Cardiac muscle cell (in vitro differentiated cells and primary cell): ENCODE results near the gene ZDHHC9. TPM values are rescaled to one million over a fixed set of nuclear protein-coding genes. Genes with fewer than 3 reads are reported as not detected.

Experiments used
- DNase-seq, 2 donors: peaks; one replicate each; pipeline versions ENCODE4 v3.0.0 to v3.0.0-alpha.2; 2010 to 2017; ENCODE audit warnings: low read depth in 1 of 2, low spot score in 1 of 2
- H3K27ac ChIP-seq: fragments of 200-600 bp; sonication (generic); 2 replicates; pipeline ENCODE4 v1.5.1; 2016
- H3K27me3 ChIP-seq: fragments of 200-600 bp; sonication (generic); 2 replicates; pipeline ENCODE4 v1.6.0; 2016; ENCODE audit warnings: control low read depth
- H3K36me3 ChIP-seq: fragments of 200-600 bp; sonication (generic); 2 replicates; pipeline ENCODE4 v1.5.1; 2016; ENCODE audit warnings: control low read depth
- H3K4me1 ChIP-seq: fragments of 200-600 bp; sonication (generic); 2 replicates; pipeline ENCODE4 v1.8.1; 2017; ENCODE audit warnings: low read depth, mild to moderate bottlenecking, mixed run types
- H3K4me3 ChIP-seq: fragments of 200-600 bp; sonication (generic); 2 replicates; pipeline ENCODE4 v1.5.1; 2016; ENCODE audit warnings: mild to moderate bottlenecking
- H3K9me3 ChIP-seq: fragments of 200-600 bp; sonication (generic); 2 replicates; pipeline ENCODE4 v1.5.1; 2017; ENCODE audit warnings: low read depth, mild to moderate bottlenecking, control low read depth
- polyA plus RNA-seq: library from polyadenylated mRNA; unstranded; fragments of >200 nt; fragmentation: Nextera tagmentation; extraction: Ambion mirVana; gene quantifications from 2 replicates; pipeline ENCODE4 v1.2.1, GENCODE V29; 2016
- total RNA-seq: library from RNA; depleted of rRNA; stranded (reverse); fragments of >200 nt; gene quantifications from 2 replicates; pipeline ENCODE4 v1.2.3, GENCODE V29; 2016
- TF ChIP-seq, protein P1 (sequence below): IDR thresholded peaks from 2 replicates; pipeline ENCODE4 v1.5.1; 2012; ENCODE audit warnings: low read depth, mild to moderate bottlenecking, low read length

The ZDHHC9 gene
- total and polyA plus RNA-seq, 2 experiments from 2014 or later = 9.9 to 15.5 TPM

DNA sequence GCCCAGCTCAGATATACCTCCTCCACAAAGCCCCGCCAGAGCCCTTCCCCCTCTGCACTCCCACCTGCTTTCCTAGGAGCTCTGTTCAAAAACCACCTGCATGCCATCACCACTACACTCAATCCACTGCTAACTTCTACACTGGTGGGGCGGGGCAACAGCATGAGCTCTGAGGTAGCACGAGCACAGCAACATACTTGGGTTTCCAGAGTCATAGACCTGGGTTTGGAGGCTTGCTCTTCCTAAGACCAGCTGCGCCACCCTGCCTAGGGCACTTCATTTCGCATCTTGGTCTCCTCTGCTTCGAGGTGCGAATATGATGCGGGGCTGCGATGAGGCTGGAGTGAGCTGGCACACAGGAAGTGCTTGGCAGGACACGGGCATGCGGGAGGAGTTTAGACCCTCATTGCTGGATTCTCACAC, 60.4 kb downstream of the ZDHHC9 start:
- no peaks in the 10 kb centered on the region for H3K4me1 ChIP-seq
- no peak overlapping the region for H3K27ac ChIP-seq
- H3K9me3 ChIP-seq = no peaks in the 10 kb centered on the region
- H3K27me3 ChIP-seq = no peaks in the 10 kb centered on the region
- no peaks in the 10 kb centered on the region for H3K36me3 ChIP-seq
- no peak for DNase-seq
- TF ChIP-seq, protein P1, sequence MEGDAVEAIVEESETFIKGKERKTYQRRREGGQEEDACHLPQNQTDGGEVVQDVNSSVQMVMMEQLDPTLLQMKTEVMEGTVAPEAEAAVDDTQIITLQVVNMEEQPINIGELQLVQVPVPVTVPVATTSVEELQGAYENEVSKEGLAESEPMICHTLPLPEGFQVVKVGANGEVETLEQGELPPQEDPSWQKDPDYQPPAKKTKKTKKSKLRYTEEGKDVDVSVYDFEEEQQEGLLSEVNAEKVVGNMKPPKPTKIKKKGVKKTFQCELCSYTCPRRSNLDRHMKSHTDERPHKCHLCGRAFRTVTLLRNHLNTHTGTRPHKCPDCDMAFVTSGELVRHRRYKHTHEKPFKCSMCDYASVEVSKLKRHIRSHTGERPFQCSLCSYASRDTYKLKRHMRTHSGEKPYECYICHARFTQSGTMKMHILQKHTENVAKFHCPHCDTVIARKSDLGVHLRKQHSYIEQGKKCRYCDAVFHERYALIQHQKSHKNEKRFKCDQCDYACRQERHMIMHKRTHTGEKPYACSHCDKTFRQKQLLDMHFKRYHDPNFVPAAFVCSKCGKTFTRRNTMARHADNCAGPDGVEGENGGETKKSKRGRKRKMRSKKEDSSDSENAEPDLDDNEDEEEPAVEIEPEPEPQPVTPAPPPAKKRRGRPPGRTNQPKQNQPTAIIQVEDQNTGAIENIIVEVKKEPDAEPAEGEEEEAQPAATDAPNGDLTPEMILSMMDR = no peak
- no peak overlapping the region for H3K4me3 ChIP-seq

DNA sequence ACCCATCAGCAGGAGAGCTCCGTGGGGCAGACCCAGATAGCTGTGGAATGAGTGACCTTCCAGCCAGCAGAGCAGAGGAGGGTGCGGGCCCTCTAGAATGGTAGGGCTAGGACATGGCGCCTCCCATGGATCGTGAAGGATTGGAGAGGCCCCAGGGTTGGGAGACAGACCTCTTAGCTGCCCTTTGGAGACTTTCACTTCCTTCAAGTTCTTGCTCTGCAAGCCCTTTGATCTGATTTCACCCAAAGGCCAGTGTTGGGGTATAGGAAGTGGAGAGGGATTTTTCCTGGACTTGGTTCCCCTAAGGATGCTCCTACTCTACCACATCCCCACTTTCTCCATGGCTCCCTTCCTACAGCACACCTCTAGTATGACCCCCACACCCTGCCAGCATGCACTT, 61.0 kb downstream of the ZDHHC9 start:
- no peak for DNase-seq
- Histone ChIP-seq H3K27ac (no peak overlapping the region), H3K4me3 (no peak overlapping the region), H3K27me3 (no peaks in the 10 kb centered on the region), H3K9me3 (no peaks in the 10 kb centered on the region), H3K36me3 (no peaks in the 10 kb centered on the region), H3K4me1 (no peaks in the 10 kb centered on the region)
- TF ChIP-seq, protein P1 = no peak

DNA sequence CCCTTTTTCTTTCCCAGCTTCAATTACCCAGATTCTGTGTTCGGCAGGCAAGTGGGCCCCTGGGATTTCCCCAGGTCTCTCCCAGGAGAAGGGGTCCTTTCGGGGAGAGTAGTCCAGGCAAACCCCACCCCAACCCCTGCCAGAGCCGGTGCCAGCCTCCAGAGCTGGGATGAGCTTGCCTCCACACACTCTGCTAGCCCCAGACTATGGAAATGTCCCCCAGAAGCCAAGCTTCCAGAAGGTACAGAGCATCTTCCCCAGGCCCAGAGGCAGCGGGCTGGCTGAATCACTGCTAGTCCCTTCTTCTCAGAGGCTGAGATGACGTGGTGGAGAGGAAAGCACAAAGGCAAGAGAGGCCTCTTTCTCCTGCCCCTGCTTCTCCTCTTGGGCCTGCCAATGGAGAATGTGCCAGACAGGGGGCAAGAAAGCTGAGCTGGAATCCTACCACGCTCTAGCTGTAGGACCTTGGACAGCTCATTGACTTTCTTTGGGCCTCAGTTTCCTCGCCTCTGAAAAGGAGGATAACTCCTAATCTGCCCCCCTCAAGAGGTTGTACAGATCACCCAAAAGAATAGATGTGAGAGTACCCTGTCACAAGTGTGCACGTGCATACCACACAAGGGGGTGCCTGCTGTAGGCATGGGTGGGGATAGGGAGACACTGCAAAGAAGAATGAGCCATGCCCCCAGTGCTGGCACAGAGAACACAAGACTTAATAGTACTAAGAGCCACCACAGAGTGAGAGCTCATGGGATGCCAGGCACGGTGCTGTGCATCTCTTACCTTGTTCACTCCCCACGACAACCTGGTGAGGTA, 61.8 kb downstream of the ZDHHC9 start:
- no peak for DNase-seq
- H3K27me3 ChIP-seq = no peaks in the 10 kb centered on the region
- no peaks in the 10 kb centered on the region for H3K4me1 ChIP-seq
- no peak overlapping the region for H3K4me3 ChIP-seq
- no peaks in the 10 kb centered on the region for H3K36me3 ChIP-seq
- H3K9me3 ChIP-seq = no peaks in the 10 kb centered on the region
- TF ChIP-seq, protein P1 = no peak
- no peak overlapping the region for H3K27ac ChIP-seq

DNA sequence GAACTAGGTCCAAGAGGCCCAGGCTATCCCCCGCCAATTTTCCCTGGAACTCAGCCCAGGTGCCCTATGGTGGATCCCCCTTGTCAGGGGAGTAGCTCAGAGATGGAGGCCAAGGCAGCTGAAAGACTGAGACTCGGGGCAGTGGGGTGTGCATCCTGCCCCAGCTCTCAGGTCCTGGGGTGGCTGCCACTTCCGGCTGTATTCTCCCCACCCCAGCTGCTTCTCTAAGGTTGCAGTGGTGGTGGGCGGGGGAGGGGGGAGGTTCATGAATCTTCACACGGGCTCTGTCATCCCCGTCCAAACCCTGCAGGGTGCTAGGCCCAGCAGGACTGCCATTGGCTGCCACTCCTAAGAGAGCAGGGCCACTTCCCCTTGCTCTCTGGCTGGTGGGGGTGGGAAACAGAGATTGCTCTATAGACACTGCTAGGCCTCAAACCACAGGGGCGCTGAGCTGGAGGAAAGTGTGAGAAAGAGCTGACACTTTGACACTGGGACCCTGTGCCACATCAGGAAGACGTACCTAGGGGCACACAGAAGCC, 62.5 kb downstream of the ZDHHC9 start:
- Histone ChIP-seq H3K36me3 (no peaks in the 10 kb centered on the region), H3K9me3 (no peaks in the 10 kb centered on the region), H3K4me1 (no peaks in the 10 kb centered on the region), H3K27me3 (no peaks in the 10 kb centered on the region), H3K27ac (no peak overlapping the region), H3K4me3 (no peak overlapping the region)
- TF ChIP-seq, protein P1 = no peak
- no peak for DNase-seq

DNA sequence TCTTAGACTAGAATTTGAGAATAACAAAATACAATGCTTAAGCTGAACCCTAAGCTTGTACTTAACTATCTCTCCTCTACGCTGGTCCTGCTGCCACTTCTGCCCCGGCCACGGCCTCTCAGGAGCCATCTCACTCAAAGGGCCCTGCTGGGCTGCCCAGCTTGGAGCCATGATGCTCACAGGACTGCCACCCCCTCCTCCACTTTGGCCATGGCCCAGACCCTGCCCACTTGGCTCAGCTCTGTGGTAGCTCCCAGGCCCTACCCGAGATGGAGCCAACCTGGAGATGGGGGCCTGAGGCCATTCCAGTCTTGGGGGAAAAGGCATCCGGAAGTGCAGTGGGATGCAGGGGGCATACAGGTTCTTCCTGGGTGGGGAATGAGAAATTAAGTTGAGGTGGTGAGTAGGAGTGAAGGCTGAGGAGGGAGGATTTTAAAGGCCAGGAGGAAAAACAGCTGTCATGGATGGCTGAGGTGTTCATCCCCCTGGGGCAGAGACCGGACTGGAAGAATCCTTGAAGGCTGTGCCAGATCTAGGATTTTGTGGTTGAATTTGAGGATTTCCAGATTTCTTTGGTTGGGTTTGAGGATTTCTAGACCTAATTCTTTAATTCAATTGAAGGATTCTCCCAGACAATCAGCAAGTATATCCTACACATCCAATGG, 63.1 kb downstream of the ZDHHC9 start:
- H3K27ac ChIP-seq = no peak overlapping the region
- no peak overlapping the region for H3K4me3 ChIP-seq
- H3K36me3 ChIP-seq = no peaks in the 10 kb centered on the region
- H3K4me1 ChIP-seq = no peaks in the 10 kb centered on the region
- no peak for DNase-seq
- TF ChIP-seq, protein P1 = no peak
- no peaks in the 10 kb centered on the region for H3K9me3 ChIP-seq
- no peaks in the 10 kb centered on the region for H3K27me3 ChIP-seq
